ENCODE results near the gene FOXL3. TPM values are rescaled to one million over a fixed set of nuclear protein-coding genes. Genes with fewer than 3 reads are reported as not detected.

Gene FOXL3
- total RNA-seq, 1 experiment from 2014 or later = not detected

GRCh38 chr7:330511-331230, 40.7 kb downstream of the FOXL3 start:
- CTCF ChIA-PET = interaction anchor here (0.5 kb wide), 1 partner anchor 512 kb away, joined by 3 read pairs; no protein-coding TSS in a partner anchor
- TF ChIP-seq CTCF (conservative IDR thresholded peaks at IDR 0.05) (no peak), EZH2 (IDR thresholded peaks at IDR 0.05; ENCODE audit: low read depth) (no peak)
- H3K4me3 ChIP-seq = no peak overlapping the region

GRCh38 chr7:332020-332517, 42.1 kb downstream of the FOXL3 start:
- Histone ChIP-seq H3K4me2 (no peak overlapping the region), H3K36me3 (ENCODE audit: low read depth) (no peaks in the 10 kb centered on the region), H3K27ac (no peak overlapping the region), H3K27me3 (ENCODE audit: insufficient read depth, low read depth) (peaks cover 47% of the 10 kb centered on the region), H3K4me3 (no peak overlapping the region), H2AFZ (no peak overlapping the region), H4K20me1 (ENCODE audit: insufficient read depth) (no peaks in the 10 kb centered on the region), H3K9me2 (ENCODE audit: insufficient read depth) (no peaks in the 10 kb centered on the region), H3F3A (ENCODE audit: insufficient read depth, low read depth) (peaks cover 16% of the 10 kb centered on the region), H3K9me3 (ENCODE audit: insufficient read depth, low read depth) (0 out of 2 replicates have a peak, but pooled peaks cover 6% of the 10 kb centered on the region), H3K4me1 (replicated peaks; ENCODE audit: insufficient read depth) (peaks cover 9% of the 10 kb centered on the region; the same call in 1 of the 2 replicates), H3K79me2 (ENCODE audit: low read depth) (no peaks in the 10 kb centered on the region)
- BruUV-seq (replicated peaks) = no TSS peak
- POLR2A ChIA-PET (ENCODE audit: unreplicated experiment) = no interaction called here
- TF ChIP-seq EZH2 (IDR thresholded peaks at IDR 0.05; ENCODE audit: low read depth) (no peak), CTCF (conservative IDR thresholded peaks at IDR 0.05) (no peak)
- intact Hi-C loops (cut with micrococcal nuclease; ENCODE audit: unreplicated experiment) = loop anchor here (2.0 kb wide), 2 partner anchors 187 to 401 kb away; partner anchors contain the start of gene PDGFA
- CTCF ChIA-PET = interaction anchor here (0.7 kb wide), 1 partner anchor 16 kb away, joined by 6 read pairs; no protein-coding TSS in a partner anchor
- no peak for DNase-seq

More at GRCh38 chr7:330511-331230, 40.7 kb downstream of the FOXL3 start:
- no peak overlapping the region for H3K4me2 ChIP-seq
- no peak overlapping the region for H2AFZ ChIP-seq
- H3K9me2 ChIP-seq (ENCODE audit: insufficient read depth) = no peaks in the 10 kb centered on the region
- POLR2A ChIA-PET (ENCODE audit: unreplicated experiment) = no interaction called here
- intact Hi-C loops (cut with micrococcal nuclease; ENCODE audit: unreplicated experiment) = no loop called here
- H3K27me3 ChIP-seq (ENCODE audit: insufficient read depth, low read depth) = peaks cover 60% of the 10 kb centered on the region
- H3K27ac ChIP-seq = no peak overlapping the region
- H3K4me1 ChIP-seq (replicated peaks; ENCODE audit: insufficient read depth) = peaks cover 9% of the 10 kb centered on the region; the same call in 1 of the 2 replicates
- H3K79me2 ChIP-seq (ENCODE audit: low read depth) = no peaks in the 10 kb centered on the region
- BruUV-seq (replicated peaks) = no TSS peak
- DNase-seq = no peak
- peaks cover 16% of the 10 kb centered on the region for H3F3A ChIP-seq (ENCODE audit: insufficient read depth, low read depth)
- H3K9me3 ChIP-seq (ENCODE audit: insufficient read depth, low read depth) = 0 out of 2 replicates have a peak, but pooled peaks cover 6% of the 10 kb centered on the region
- H3K36me3 ChIP-seq (ENCODE audit: low read depth) = no peaks in the 10 kb centered on the region
- H4K20me1 ChIP-seq (ENCODE audit: insufficient read depth) = no peaks in the 10 kb centered on the region

- POLR2A ChIA-PET (ENCODE audit: unreplicated experiment) = interaction anchor here (0.8 kb wide), 1 partner anchor 14 kb away, joined by 11 read pairs; no protein-coding TSS in a partner anchor
- Histone ChIP-seq H3K79me2 (ENCODE audit: low read depth) (no peaks in the 10 kb centered on the region), H3K27me3 (ENCODE audit: insufficient read depth, low read depth) (peaks cover 47% of the 10 kb centered on the region), H3K9me3 (ENCODE audit: insufficient read depth, low read depth) (0 out of 2 replicates have a peak, but pooled peaks cover 6% of the 10 kb centered on the region), H3K4me1 (replicated peaks; ENCODE audit: insufficient read depth) (peaks cover 9% of the 10 kb centered on the region; the same call in 1 of the 2 replicates), H3K9me2 (ENCODE audit: insufficient read depth) (no peaks in the 10 kb centered on the region), H3K36me3 (ENCODE audit: low read depth) (no peaks in the 10 kb centered on the region), H3K4me3 (peak overlapping the region; percentile 58; the same call in 1 of the 2 replicates), H4K20me1 (ENCODE audit: insufficient read depth) (no peaks in the 10 kb centered on the region), H3F3A (ENCODE audit: insufficient read depth, low read depth) (peaks cover 16% of the 10 kb centered on the region), H3K27ac (no peak overlapping the region), H3K4me2 (peak overlapping the region; percentile 92), H2AFZ (peak overlapping the region; percentile 64)
- intact Hi-C loops (cut with micrococcal nuclease; ENCODE audit: unreplicated experiment) = loop anchor here (1.0 to 2.0 kb wide), 3 partner anchors 186 to 400 kb away; partner anchors contain the start of gene PDGFA
- BruUV-seq (replicated peaks) = no TSS peak
- DNase-seq = peak in 1 of 2 experiments; percentile 91
- peak; percentile 87 for TF ChIP-seq CTCF (conservative IDR thresholded peaks at IDR 0.05)
- no peak for TF ChIP-seq EZH2 (IDR thresholded peaks at IDR 0.05; ENCODE audit: low read depth)
- CTCF ChIA-PET = interaction anchor here (0.5 to 1.0 kb wide), 6 partner anchors 12 to 399 kb away, joined by 3 to 7 read pairs (median 4); no protein-coding TSS in a partner anchor
Measured at GRCh38 chr7:332646-333392, 42.8 kb downstream of the FOXL3 start.

All from PC-9 (cell line).